ENCODE data around the gene IFTAP. TPM values are rescaled to one million over a fixed set of nuclear protein-coding genes. Genes with fewer than 3 reads are reported as not detected.

The IFTAP gene
- total RNA-seq, 1 experiment from 2014 or later, result 19.9 TPM

- no peak overlapping the region for H3K56ac ChIP-seq (ENCODE audit: insufficient read length, low read depth, low read length)
- Mint-ChIP-seq H3K4me3 (no peak overlapping the region), H3K36me3 (ENCODE audit: insufficient read depth in 1 of 3, low read depth in 3 of 3) (no peaks in the 10 kb centered on the region), H3K27me3 (ENCODE audit: low read depth) (no peaks in the 10 kb centered on the region), H3K4me1 (peaks cover 0 to 3% of the 10 kb centered on the region in 2 experiments; a peak in 1 of 4 replicates), H3K9me3 (no peaks in the 10 kb centered on the region), H3K27ac (no peak overlapping the region; a peak in 1 of 7 replicates)
- H2BK12ac ChIP-seq (ENCODE audit: insufficient read length, low read depth, low read length), result no peak overlapping the region
- H4K8ac ChIP-seq (replicated peaks; ENCODE audit: insufficient read length, low read depth, low read length), result no peak overlapping the region
- WGBS (ENCODE audit: extremely low coverage, insufficient read length, low lambda C conversion rate), result no CpG with 5 or more reads among the region's 5 CpGs
- H3K79me2 ChIP-seq (ENCODE audit: insufficient read depth, low read length), result no peaks in the 10 kb centered on the region
- no peak overlapping the region for H3K14ac ChIP-seq (ENCODE audit: insufficient read depth, low read length)
- no peak overlapping the region for H2BK5ac ChIP-seq (ENCODE audit: insufficient read length, low read length)
- H2BK120ac ChIP-seq (ENCODE audit: low read depth, low read length, poor library complexity, severe bottlenecking), result no peak overlapping the region
- no peaks in the 10 kb centered on the region for H3K27me3 ChIP-seq (ENCODE audit: insufficient read depth, low read length)
- H3K9ac ChIP-seq (ENCODE audit: extremely low read depth, insufficient read length, low read length), result no peak overlapping the region
- H4K5ac ChIP-seq (ENCODE audit: insufficient read length, low read depth, low read length), result no peak overlapping the region
- peaks cover 2% of the 10 kb centered on the region for H3K23me2 ChIP-seq (ENCODE audit: insufficient read length, low read depth, low read length, poor library complexity, severe bottlenecking)
- no peak overlapping the region for H3K4me2 ChIP-seq (ENCODE audit: insufficient read depth, insufficient read length, low read length)
- no peaks in the 10 kb centered on the region for H3K9me3 ChIP-seq (ENCODE audit: control insufficient read depth, low read depth, low read length)
- DNase-seq, result no peak
- no peak for TF ChIP-seq CTCF (conservative IDR thresholded peaks at IDR 0.05)
- no peak overlapping the region for H2AK5ac ChIP-seq (ENCODE audit: insufficient read length, low read length)
- H4K91ac ChIP-seq (ENCODE audit: insufficient read length, low read depth, low read length), result no peak overlapping the region
- H3K27ac ChIP-seq (ENCODE audit: insufficient read length, low read depth, low read length), result no peak overlapping the region
- H2BK20ac ChIP-seq (ENCODE audit: low read depth, low read length, poor library complexity, severe bottlenecking), result no peak overlapping the region
- no peak overlapping the region for H2BK15ac ChIP-seq (ENCODE audit: low read depth, low read length)
- no peaks in the 10 kb centered on the region for H4K20me1 ChIP-seq (ENCODE audit: control insufficient read depth, insufficient read depth, insufficient read length)
- H3K18ac ChIP-seq (ENCODE audit: insufficient read length, low read depth, low read length), result no peak overlapping the region
- no peak overlapping the region for H3K23ac ChIP-seq (ENCODE audit: insufficient read length, low read depth, low read length)
- H2AFZ ChIP-seq (ENCODE audit: low read length), result no peak overlapping the region
- no peaks in the 10 kb centered on the region for H3K4me1 ChIP-seq (ENCODE audit: insufficient read depth, low read length)
- no peaks in the 10 kb centered on the region for H3K79me1 ChIP-seq (ENCODE audit: insufficient read depth, low read depth, low read length, poor library complexity, severe bottlenecking)
- no peak overlapping the region for H3K4ac ChIP-seq (ENCODE audit: low read depth, low read length)
- no peak overlapping the region for H3T11ph ChIP-seq (ENCODE audit: low read length)
Measured at GRCh38 chr11:36628141-36628540, 33.8 kb downstream of the IFTAP start.

All from H9 (cell line).